ENCODE results near the gene RPTOR. TPM values are rescaled to one million over a fixed set of nuclear protein-coding genes. Genes with fewer than 3 reads are reported as not detected.

RPTOR gene
- total RNA-seq, 1 experiment from 2014 or later, result 25.1 TPM

- Histone ChIP-seq H2AK5ac (ENCODE audit: insufficient read length, low read length) (no peak overlapping the region), H4K91ac (ENCODE audit: insufficient read length, low read depth, low read length) (no peak overlapping the region), H3K79me1 (ENCODE audit: insufficient read depth, low read depth, low read length, poor library complexity, severe bottlenecking) (no peaks in the 10 kb centered on the region), H4K20me1 (ENCODE audit: control insufficient read depth, insufficient read depth, insufficient read length) (no peaks in the 10 kb centered on the region), H2BK120ac (ENCODE audit: low read depth, low read length, poor library complexity, severe bottlenecking) (no peak overlapping the region), H3K9me3 (ENCODE audit: control insufficient read depth, low read depth, low read length) (peaks cover 7% of the 10 kb centered on the region), H4K8ac (replicated peaks; ENCODE audit: insufficient read length, low read depth, low read length) (no peak overlapping the region), H3K4me1 (ENCODE audit: insufficient read depth, low read length) (no peaks in the 10 kb centered on the region), H3K4me2 (ENCODE audit: insufficient read depth, insufficient read length, low read length) (no peak overlapping the region), H3T11ph (ENCODE audit: low read length) (no peak overlapping the region), H3K79me2 (ENCODE audit: insufficient read depth, low read length) (no peaks in the 10 kb centered on the region), H3K27me3 (ENCODE audit: insufficient read depth, low read length) (no peaks in the 10 kb centered on the region), H3K23ac (ENCODE audit: insufficient read length, low read depth, low read length) (no peak overlapping the region), H2BK15ac (ENCODE audit: low read depth, low read length) (no peak overlapping the region), H3K27ac (ENCODE audit: insufficient read length, low read depth, low read length) (no peak overlapping the region), H2BK20ac (ENCODE audit: low read depth, low read length, poor library complexity, severe bottlenecking) (no peak overlapping the region), H3K14ac (ENCODE audit: insufficient read depth, low read length) (no peak overlapping the region), H2AFZ (ENCODE audit: low read length) (no peak overlapping the region), H3K18ac (ENCODE audit: insufficient read length, low read depth, low read length) (no peak overlapping the region), H3K9ac (ENCODE audit: extremely low read depth, insufficient read length, low read length) (no peak overlapping the region), H2BK12ac (ENCODE audit: insufficient read length, low read depth, low read length) (no peak overlapping the region), H3K23me2 (ENCODE audit: insufficient read length, low read depth, low read length, poor library complexity, severe bottlenecking) (no peaks in the 10 kb centered on the region), H3K4ac (ENCODE audit: low read depth, low read length) (no peak overlapping the region), H4K5ac (ENCODE audit: insufficient read length, low read depth, low read length) (no peak overlapping the region), H3K56ac (ENCODE audit: insufficient read length, low read depth, low read length) (no peak overlapping the region), H2BK5ac (ENCODE audit: insufficient read length, low read length) (no peak overlapping the region)
- Mint-ChIP-seq H3K9me3 (peaks cover 23% of the 10 kb centered on the region in 2 experiments), H3K27me3 (ENCODE audit: low read depth) (peaks cover 32% of the 10 kb centered on the region), H3K36me3 (ENCODE audit: insufficient read depth in 1 of 3, low read depth in 3 of 3) (peaks cover 9 to 15% (median 11%) of the 10 kb centered on the region in 3 experiments), H3K27ac (peak overlapping the region in 1 of 3 experiments; percentile 20; a peak in 1 of 7 replicates), H3K4me3 (no peak overlapping the region), H3K4me1 (peaks cover 14 to 21% of the 10 kb centered on the region in 2 experiments)
- no peak for DNase-seq
- no CpG with 5 or more reads among the region's 3 CpGs for WGBS (ENCODE audit: extremely low coverage, insufficient read length, low lambda C conversion rate)
- TF ChIP-seq CTCF (conservative IDR thresholded peaks at IDR 0.05), result no peak
Measured at GRCh38 chr17:81011951-81012350, 467.3 kb downstream of the RPTOR start.

Measured in H9 (cell line).